HEK293T (cell line): Measurements from ENCODE around the gene SEMA4D.

Experiments
- CTCF ChIA-PET: fragments of 350-600 bp; formaldehyde crosslinking; extraction: SDS; loops from one replicate; lab custom pipeline; 2021; ENCODE audit warnings: antibody characterized with exemption, inconsistent platforms; lab: Yijun Ruan, JAX
- POLR2A ChIA-PET: fragments of 350-600 bp; formaldehyde crosslinking; extraction: SDS; loops from one replicate; lab custom pipeline; 2020; ENCODE audit warnings: antibody characterized with exemption, inconsistent platforms; lab: Yijun Ruan, JAX
- DNase-seq: peaks from one replicate; pipeline ENCODE4 v3.0.0; 2012; ENCODE audit warnings: mixed read lengths; ENCODE audit errors: extremely low spot score
- ARNT ChIP-seq: fragments of 450-650 bp; IDR thresholded peaks from 2 replicates; pipeline ENCODE4 v1.6.1; 2017; ENCODE audit warnings: mild to moderate bottlenecking
- BHLHE40 ChIP-seq: fragments of 450-650 bp; IDR thresholded peaks from 2 replicates; pipeline ENCODE4 v1.6.1; 2016; ENCODE audit warnings: mild to moderate bottlenecking, moderate library complexity, borderline replicate concordance
- CTBP1 ChIP-seq: fragments of 450-650 bp; IDR thresholded peaks from 2 replicates; pipeline ENCODE4 v1.6.1; 2016; ENCODE audit warnings: borderline replicate concordance
- ELF4 ChIP-seq: fragments of 450-650 bp; IDR thresholded peaks from 2 replicates; pipeline ENCODE4 v1.6.1; 2017; ENCODE audit warnings: antibody characterized with exemption
- FOXA1 ChIP-seq: fragments of 450-650 bp; IDR thresholded peaks from 2 replicates; pipeline ENCODE4 v1.6.1; 2016; ENCODE audit warnings: mild to moderate bottlenecking
- FOXK2 ChIP-seq: fragments of 450-650 bp; IDR thresholded peaks from 2 replicates; pipeline ENCODE4 v1.6.1; 2016; ENCODE audit warnings: mild to moderate bottlenecking
- FOXM1 ChIP-seq: fragments of 450-650 bp; IDR thresholded peaks from 2 replicates; pipeline ENCODE4 v1.6.1; 2017; ENCODE audit warnings: mild to moderate bottlenecking, borderline replicate concordance
- HDGF ChIP-seq: fragments of 450-650 bp; IDR thresholded peaks from 2 replicates; pipeline ENCODE4 v1.6.1; 2017; ENCODE audit warnings: antibody characterized with exemption, borderline replicate concordance
- L3MBTL2 ChIP-seq: fragments of 450-650 bp; conservative IDR thresholded peaks from 2 replicates; pipeline ENCODE4 v1.6.1; 2016; ENCODE audit warnings: mild to moderate bottlenecking
- LEF1 ChIP-seq: fragments of 450-650 bp; IDR thresholded peaks from 2 replicates; pipeline ENCODE4 v1.6.1; 2017; ENCODE audit warnings: mild to moderate bottlenecking, borderline replicate concordance
- NFRKB ChIP-seq: fragments of 450-650 bp; IDR thresholded peaks from 2 replicates; pipeline ENCODE4 v1.6.1; 2016; ENCODE audit warnings: mild to moderate bottlenecking, moderate library complexity
- PKNOX1 ChIP-seq: fragments of 450-650 bp; IDR thresholded peaks from 2 replicates; pipeline ENCODE4 v1.6.1; 2016
- SP1 ChIP-seq: fragments of 450-650 bp; IDR thresholded peaks from 2 replicates; pipeline ENCODE4 v1.6.1; 2017
- SUZ12 ChIP-seq: fragments of 450-650 bp; IDR thresholded peaks from 2 replicates; pipeline ENCODE4 v1.6.1; 2016; ENCODE audit warnings: mild to moderate bottlenecking
- TARDBP ChIP-seq: fragments of 450-650 bp; IDR thresholded peaks from 2 replicates; pipeline ENCODE4 v1.6.1; 2016
- ZNF384 ChIP-seq: fragments of 450-650 bp; IDR thresholded peaks from 2 replicates; pipeline ENCODE4 v1.6.1; 2016

SEMA4D gene

GRCh38 chr9:89352451-89352850 is 145.5 kb downstream of the SEMA4D start:
- ChIA-PET POLR2A (interaction anchor here (0.9 kb wide), 1 partner anchor 34 kb away, joined by 3 read pairs; the partner anchor contains the start of gene SECISBP2), CTCF (no interaction called here)
- TF ChIP-seq NFRKB: no peak
- TF ChIP-seq BHLHE40: no peak
- TF ChIP-seq LEF1: no peak
- no peak for TF ChIP-seq L3MBTL2
- no peak for TF ChIP-seq SUZ12
- no peak for TF ChIP-seq FOXK2
- no peak for TF ChIP-seq TARDBP
- no peak for TF ChIP-seq FOXM1
- no peak for TF ChIP-seq PKNOX1
- TF ChIP-seq SP1: no peak
- no peak for TF ChIP-seq ARNT
- no peak for TF ChIP-seq FOXA1
- no peak for TF ChIP-seq HDGF
- no peak for DNase-seq

GRCh38 chr9:89351584-89352300 is 146.2 kb downstream of the SEMA4D start:
- CTCF ChIA-PET: interaction anchor here (0.6 kb wide), 1 partner anchor 1472 kb away, joined by 3 read pairs; no protein-coding TSS in a partner anchor
- no peak for DNase-seq
- no peak for TF ChIP-seq PKNOX1
- no peak for TF ChIP-seq SP1
- POLR2A ChIA-PET: interaction anchor here (0.9 kb wide), 1 partner anchor 33 kb away, joined by 3 read pairs; the partner anchor contains the start of gene SECISBP2

- ChIA-PET CTCF (interaction anchor here (0.6 kb wide), 1 partner anchor 1471 kb away, joined by 3 read pairs; no protein-coding TSS in a partner anchor), POLR2A (no interaction called here)
- TF ChIP-seq HDGF (no peak), FOXK2 (no peak), PKNOX1 (no peak), ELF4 (no peak), ARNT (no peak), LEF1 (no peak), SP1 (no peak), SUZ12 (no peak), TARDBP (no peak), NFRKB (no peak), FOXA1 (no peak), CTBP1 (no peak), BHLHE40 (no peak), FOXM1 (no peak)
- DNase-seq: no peak
Observed at GRCh38 chr9:89350988-89351557, 146.8 kb downstream of the SEMA4D start.

- CTCF ChIA-PET: no interaction called here
- no peak for DNase-seq
- TF ChIP-seq ZNF384 (no peak), SUZ12 (no peak), TARDBP (no peak), HDGF (no peak), PKNOX1 (no peak), CTBP1 (no peak), BHLHE40 (no peak), FOXK2 (no peak), SP1 (no peak), FOXM1 (no peak), FOXA1 (no peak), LEF1 (no peak), ELF4 (no peak), ARNT (no peak), NFRKB (no peak), L3MBTL2 (no peak)
- POLR2A ChIA-PET: no interaction called here
Observed at GRCh38 chr9:89349607-89350006, 148.3 kb downstream of the SEMA4D start.

GRCh38 chr9:89347651-89348050 is 150.3 kb downstream of the SEMA4D start:
- CTCF ChIA-PET: no interaction called here
- DNase-seq: no peak
- TF ChIP-seq SP1 (no peak), ARNT (no peak), LEF1 (no peak), FOXM1 (no peak), TARDBP (no peak)
- POLR2A ChIA-PET: no interaction called here

- ChIA-PET POLR2A (no interaction called here), CTCF (no interaction called here)
- no peak for DNase-seq
- no peak for TF ChIP-seq HDGF
- no peak for TF ChIP-seq SP1
- TF ChIP-seq FOXK2: no peak
- TF ChIP-seq ZNF384: no peak
- TF ChIP-seq LEF1: no peak
- no peak for TF ChIP-seq L3MBTL2
- no peak for TF ChIP-seq FOXA1
- no peak for TF ChIP-seq BHLHE40
- TF ChIP-seq NFRKB: no peak
- no peak for TF ChIP-seq FOXM1
Observed at GRCh38 chr9:89346696-89347095, 151.2 kb downstream of the SEMA4D start.
